Erythroblast (primary cell): ENCODE data around the gene AMHR2.
"Not testable (repeated sequence)": the region's sequence is repeated elsewhere in the genome, so short reads cannot be mapped to it uniquely, and the experiment has no call there.

Experiments used
- DNase-seq, 2 experiments: peaks; one replicate each; lab custom pipeline; 2025; lab: John Stamatoyannopoulos, UW
- GATA1 ChIP-seq: IDR thresholded peaks from 2 replicates; pipeline ENCODE4 v1.6.1; 2011; ENCODE audit warnings: low read depth, mild to moderate bottlenecking, control low read depth, low read length, moderate library complexity
- POLR2A ChIP-seq: IDR thresholded peaks from 2 replicates; pipeline ENCODE4 v1.6.1; 2011; ENCODE audit warnings: mild to moderate bottlenecking, low read length

The AMHR2 gene

DNA sequence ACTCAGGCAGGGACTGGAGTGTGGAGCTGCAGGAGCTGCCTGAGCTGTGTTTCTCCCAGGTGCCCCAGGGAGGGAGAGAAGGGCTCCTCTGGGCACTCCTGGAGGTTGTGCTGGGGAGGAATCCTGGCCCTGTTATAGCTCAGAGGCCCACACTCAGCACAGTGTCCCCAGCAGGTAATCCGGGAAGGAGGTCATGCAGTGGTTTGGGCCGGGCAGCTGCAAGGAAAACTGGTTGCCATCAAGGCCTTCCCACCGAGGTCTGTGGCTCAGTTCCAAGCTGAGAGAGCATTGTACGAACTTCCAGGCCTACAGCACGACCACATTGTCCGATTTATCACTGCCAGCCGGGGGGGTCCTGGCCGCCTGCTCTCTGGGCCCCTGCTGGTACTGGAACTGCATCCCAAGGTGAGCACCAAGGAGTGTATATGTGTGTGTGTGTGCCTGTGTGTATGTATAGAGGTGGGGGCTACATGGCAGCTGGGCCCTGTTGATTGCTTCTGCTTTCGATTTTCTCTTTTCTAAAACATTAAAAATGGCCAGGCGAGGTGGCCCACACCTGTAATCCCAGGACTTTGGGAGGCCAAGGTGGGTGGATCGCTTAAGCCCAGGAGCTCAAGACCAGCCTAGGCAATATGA, 2.0 kb downstream of the AMHR2 start:
- no peak for TF ChIP-seq GATA1
- TF ChIP-seq POLR2A, result no peak
- DNase-seq, result no peak

- TF ChIP-seq GATA1 (no peak), POLR2A (no peak)
- DNase-seq, result peak in 1 of 2 experiments; percentile 51
These were observed 4.4 kb downstream of the AMHR2 start for GRCh38 chr12:53427905-53428594.

DNA sequence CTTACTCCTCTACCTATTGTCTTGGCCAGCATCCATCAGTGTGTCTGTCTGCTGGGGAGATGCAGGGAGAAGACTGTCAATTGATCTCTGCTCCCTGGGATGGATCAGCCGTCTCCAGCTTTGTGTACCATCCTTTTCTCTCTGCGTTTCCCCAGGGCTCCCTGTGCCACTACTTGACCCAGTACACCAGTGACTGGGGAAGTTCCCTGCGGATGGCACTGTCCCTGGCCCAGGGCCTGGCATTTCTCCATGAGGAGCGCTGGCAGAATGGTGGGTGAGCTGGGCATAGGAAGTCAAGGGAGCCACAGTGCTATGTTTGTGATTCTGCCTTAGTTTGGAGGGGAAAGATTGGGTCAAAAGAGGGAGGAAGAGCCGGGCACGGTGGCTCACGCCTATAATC, 5.1 kb downstream of the AMHR2 start:
- DNase-seq, result no peak
- no peak for TF ChIP-seq GATA1
- no peak for TF ChIP-seq POLR2A

- no peak for DNase-seq
- no peak for TF ChIP-seq POLR2A
- TF ChIP-seq GATA1, result no peak
These were observed 6.5 kb downstream of the AMHR2 start for GRCh38 chr12:53430116-53430515.

- no peak for DNase-seq
- TF ChIP-seq GATA1 (no peak), POLR2A (no peak)
These were observed 7.5 kb downstream of the AMHR2 start for GRCh38 chr12:53431187-53431586.

DNA sequence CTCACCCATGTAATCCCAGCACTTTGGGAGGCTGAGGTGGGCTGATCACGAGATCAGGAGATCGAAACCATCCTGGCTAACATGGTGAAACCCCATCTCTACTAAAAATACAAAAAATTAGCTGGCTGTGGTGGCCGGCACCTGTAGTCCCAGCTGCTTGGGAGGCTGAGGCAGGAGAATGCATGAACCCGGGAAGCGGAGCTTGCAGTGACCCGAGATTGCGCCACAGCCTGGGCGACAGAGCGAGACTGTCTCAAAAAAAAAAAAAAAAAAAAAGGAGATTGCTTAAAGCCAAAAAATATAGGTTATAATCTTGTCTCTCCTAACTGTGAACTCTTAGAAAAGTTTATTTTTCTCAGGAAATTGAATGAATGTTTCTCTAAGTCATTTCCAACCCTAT, 11.7 kb downstream of the AMHR2 start:
- not testable (repeated sequence) for DNase-seq

DNA sequence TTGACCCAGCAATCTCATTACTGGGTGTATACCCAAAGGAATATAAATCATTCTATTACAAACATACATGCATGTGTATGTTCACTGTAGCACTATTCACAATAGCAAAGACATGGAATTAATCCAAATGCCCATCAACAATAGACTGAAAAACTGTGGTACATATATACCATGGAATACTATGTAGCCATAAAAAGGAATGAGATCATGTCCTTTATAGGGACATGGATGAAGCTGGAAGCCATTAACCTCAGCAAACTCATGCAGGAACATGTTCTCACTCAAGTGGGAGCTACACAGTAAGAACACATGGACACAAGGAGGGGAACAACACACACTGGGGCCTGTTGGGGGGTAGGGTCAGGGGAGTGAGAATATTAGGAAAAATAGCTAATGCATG, 15.9 kb downstream of the AMHR2 start:
- not testable (repeated sequence) for DNase-seq

DNA sequence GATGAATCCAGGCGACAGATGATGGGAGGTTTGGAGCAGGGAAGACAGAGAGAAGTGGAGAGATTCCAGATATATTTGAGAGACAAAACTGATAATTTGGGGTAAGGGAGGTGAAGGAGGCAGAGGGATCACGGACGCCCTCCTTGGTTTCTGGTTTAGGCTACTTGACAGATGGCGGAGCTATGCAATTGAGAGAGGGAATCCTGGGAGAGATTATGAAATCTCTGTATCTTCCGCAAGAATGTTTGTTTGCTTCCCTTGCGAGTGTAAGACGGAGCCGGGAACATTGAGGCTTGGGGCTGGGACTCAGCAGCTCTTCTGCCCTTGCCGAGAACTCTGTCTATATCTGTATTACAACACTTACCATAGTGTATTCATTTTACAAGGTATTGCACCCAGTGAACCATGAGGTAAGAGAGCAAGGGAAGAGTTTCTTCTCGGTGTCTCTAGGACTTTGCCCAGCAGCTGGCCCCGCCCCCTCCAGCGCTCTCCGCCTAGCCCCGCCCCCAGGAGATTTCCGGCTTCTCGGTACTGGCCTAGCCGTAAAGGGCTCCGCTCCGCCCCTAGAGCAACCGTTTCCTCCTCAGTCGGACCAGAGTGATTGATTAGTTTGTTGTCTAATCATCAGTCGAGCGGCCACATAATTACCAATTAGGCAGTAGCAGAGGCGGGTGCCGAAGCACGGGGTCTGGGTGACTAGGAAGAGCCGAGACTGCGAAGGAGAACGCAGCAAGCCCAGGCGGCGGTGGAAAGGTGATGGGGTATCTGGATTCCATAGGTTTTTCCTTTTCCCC, 17.6 kb downstream of the AMHR2 start, which contains the start of gene PRR13:
PRR13 (plus strand) TSS at position 695 of the 794 bp plus-strand sequence. CDS start 981 bp downstream, outside the sequence.
- no peak for TF ChIP-seq GATA1
- TF ChIP-seq POLR2A, result peak; percentile 95
- peak; percentile 99 for DNase-seq

- DNase-seq, result no peak
- TF ChIP-seq GATA1, result no peak
- no peak for TF ChIP-seq POLR2A
These were observed 20.3 kb downstream of the AMHR2 start for GRCh38 chr12:53443955-53444354.

- not testable (repeated sequence) for DNase-seq
These were observed 21.1 kb downstream of the AMHR2 start for GRCh38 chr12:53444593-53445325.

- no peak for DNase-seq
- TF ChIP-seq POLR2A (no peak), GATA1 (no peak)
These were observed 27.3 kb downstream of the AMHR2 start for GRCh38 chr12:53450936-53451335.

GRCh38 chr12:53451661-53452158, 28.1 kb downstream of the AMHR2 start, which contains the start of gene PCBP2:
PCBP2 (plus strand) TSS chr12:53452102; CDS start chr12:53454801, 2,699 bp downstream.
- DNase-seq, result peak; percentile 99 to 100
- no peak for TF ChIP-seq GATA1
- TF ChIP-seq POLR2A, result peak; percentile 84
